ENCODE measurements around the gene RECK. TPM values are rescaled to one million over a fixed set of nuclear protein-coding genes. Genes with fewer than 3 reads are reported as not detected.
"Not testable (repeated sequence)": the region's sequence is repeated elsewhere in the genome, so short reads cannot be mapped to it uniquely, and the experiment has no call there.

RECK gene
- total and polyA plus RNA-seq, 2 donors (not counting 1 experiment from before 2014, with no cell fraction given): 98.4 to 212 TPM

DNA sequence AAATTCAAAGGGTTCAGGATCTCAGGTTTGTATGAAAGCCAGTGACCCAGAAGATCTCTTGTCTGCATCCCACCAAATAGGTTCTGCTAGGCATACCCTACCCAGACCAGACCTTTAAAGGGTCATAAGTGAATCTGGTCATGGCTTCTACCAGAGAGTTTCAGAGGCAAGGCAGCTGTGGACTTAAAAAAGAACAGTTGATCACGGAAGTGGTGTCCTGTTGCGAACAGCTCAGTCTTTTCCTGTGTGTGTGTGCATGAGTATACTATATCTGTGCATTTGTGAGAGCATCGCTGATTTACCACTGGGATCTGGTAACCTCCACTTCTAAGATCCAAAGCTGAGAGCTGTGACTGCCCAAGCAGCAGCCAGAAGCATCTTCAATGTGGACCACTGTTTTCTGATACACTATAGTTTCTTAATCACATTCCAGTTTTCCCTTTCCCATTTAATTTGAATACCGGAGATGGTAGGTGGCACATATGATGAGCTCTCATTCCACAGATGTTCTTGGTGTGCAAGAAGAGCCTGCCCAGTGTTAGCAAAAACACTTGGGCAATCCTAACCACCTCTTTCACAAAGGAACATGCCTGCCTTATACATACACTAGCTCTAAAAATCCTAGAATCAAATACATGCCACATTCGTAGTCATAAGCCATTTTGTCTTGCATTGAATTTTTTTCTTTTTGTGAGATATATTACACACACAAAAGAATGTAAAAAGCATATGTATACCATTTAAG lies 42.6 kb upstream of the RECK start:
- TF ChIP-seq, protein P1, sequence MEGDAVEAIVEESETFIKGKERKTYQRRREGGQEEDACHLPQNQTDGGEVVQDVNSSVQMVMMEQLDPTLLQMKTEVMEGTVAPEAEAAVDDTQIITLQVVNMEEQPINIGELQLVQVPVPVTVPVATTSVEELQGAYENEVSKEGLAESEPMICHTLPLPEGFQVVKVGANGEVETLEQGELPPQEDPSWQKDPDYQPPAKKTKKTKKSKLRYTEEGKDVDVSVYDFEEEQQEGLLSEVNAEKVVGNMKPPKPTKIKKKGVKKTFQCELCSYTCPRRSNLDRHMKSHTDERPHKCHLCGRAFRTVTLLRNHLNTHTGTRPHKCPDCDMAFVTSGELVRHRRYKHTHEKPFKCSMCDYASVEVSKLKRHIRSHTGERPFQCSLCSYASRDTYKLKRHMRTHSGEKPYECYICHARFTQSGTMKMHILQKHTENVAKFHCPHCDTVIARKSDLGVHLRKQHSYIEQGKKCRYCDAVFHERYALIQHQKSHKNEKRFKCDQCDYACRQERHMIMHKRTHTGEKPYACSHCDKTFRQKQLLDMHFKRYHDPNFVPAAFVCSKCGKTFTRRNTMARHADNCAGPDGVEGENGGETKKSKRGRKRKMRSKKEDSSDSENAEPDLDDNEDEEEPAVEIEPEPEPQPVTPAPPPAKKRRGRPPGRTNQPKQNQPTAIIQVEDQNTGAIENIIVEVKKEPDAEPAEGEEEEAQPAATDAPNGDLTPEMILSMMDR (conservative IDR thresholded peaks at IDR 0.05 in 1 of 2, IDR thresholded peaks at IDR 0.05 in 1 of 2; ENCODE audit: low read depth in 1 of 2, low read length in 2 of 2): no peak
- no peak for TF ChIP-seq EZH2 (IDR thresholded peaks at IDR 0.05; ENCODE audit: low read length, missing control alignments)
- H3K4me1 ChIP-seq (ENCODE audit: control insufficient read depth, extremely low read depth, insufficient read depth, low read length): no peaks in the 10 kb centered on the region
- DNase-seq (ENCODE audit: low read depth in 2 of 2): no peak
- no peaks in the 10 kb centered on the region for H4K20me1 ChIP-seq (ENCODE audit: control insufficient read depth, extremely low read depth, insufficient read depth, low read length)
- no peaks in the 10 kb centered on the region for H3K36me3 ChIP-seq (ENCODE audit: control insufficient read depth, insufficient read depth, low read length)
- H3K9me3 ChIP-seq (ENCODE audit: control insufficient read depth, insufficient read depth, low read depth, low read length): no peaks in the 10 kb centered on the region
- no peak overlapping the region for H3K4me3 ChIP-seq (replicated peaks in 1 of 4; ENCODE audit: control extremely low read depth in 1 of 4, insufficient read depth in 1 of 4, low read depth in 3 of 4, low read length in 4 of 4)
- no peak overlapping the region for H3K4me2 ChIP-seq (ENCODE audit: extremely low read depth, insufficient read depth, low read length)
- peaks cover 8% of the 10 kb centered on the region for H3K27me3 ChIP-seq (ENCODE audit: control insufficient read depth, insufficient read depth, low read length)
- no peak overlapping the region for H3K27ac ChIP-seq (ENCODE audit: insufficient read depth, low read length)
- no peak overlapping the region for H2AFZ ChIP-seq (ENCODE audit: low read length)
- no peaks in the 10 kb centered on the region for H3K79me2 ChIP-seq (ENCODE audit: control insufficient read depth, insufficient read depth, low read length)
- no peak overlapping the region for H3K9ac ChIP-seq (ENCODE audit: insufficient read depth, low read length)

DNA sequence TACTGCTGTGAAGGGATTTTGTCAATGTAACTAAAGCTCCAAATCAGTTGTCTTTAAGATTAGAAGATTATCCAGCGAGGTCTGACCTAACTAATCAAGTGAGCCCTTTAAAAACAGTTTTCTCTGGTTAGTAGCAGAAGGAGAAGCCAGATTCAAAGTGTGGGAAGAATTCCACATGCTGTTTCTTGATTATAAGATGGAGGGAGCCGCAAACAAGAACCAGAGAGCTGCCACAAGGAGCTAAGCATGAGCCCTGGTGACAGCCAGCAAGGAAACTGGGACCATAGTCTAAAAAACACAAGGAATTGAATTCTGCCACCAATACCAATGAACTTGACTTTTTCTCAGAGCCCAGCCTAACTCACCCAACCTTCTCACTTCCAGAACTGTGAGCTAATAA lies 41.8 kb upstream of the RECK start:
- no peak overlapping the region for H3K27ac ChIP-seq (ENCODE audit: insufficient read depth, low read length)
- no peak for DNase-seq (ENCODE audit: low read depth in 2 of 2)
- no peaks in the 10 kb centered on the region for H3K36me3 ChIP-seq (ENCODE audit: control insufficient read depth, insufficient read depth, low read length)
- no peaks in the 10 kb centered on the region for H3K4me1 ChIP-seq (ENCODE audit: control insufficient read depth, extremely low read depth, insufficient read depth, low read length)
- H4K20me1 ChIP-seq (ENCODE audit: control insufficient read depth, extremely low read depth, insufficient read depth, low read length): no peaks in the 10 kb centered on the region
- H3K4me2 ChIP-seq (ENCODE audit: extremely low read depth, insufficient read depth, low read length): no peak overlapping the region
- no peak overlapping the region for H3K4me3 ChIP-seq (replicated peaks in 1 of 4; ENCODE audit: control extremely low read depth in 1 of 4, insufficient read depth in 1 of 4, low read depth in 3 of 4, low read length in 4 of 4)
- no peak overlapping the region for H2AFZ ChIP-seq (ENCODE audit: low read length)
- H3K27me3 ChIP-seq (ENCODE audit: control insufficient read depth, insufficient read depth, low read length): peaks cover 8% of the 10 kb centered on the region
- no peak for TF ChIP-seq EZH2 (IDR thresholded peaks at IDR 0.05; ENCODE audit: low read length, missing control alignments)
- TF ChIP-seq, protein P1 (conservative IDR thresholded peaks at IDR 0.05 in 1 of 2, IDR thresholded peaks at IDR 0.05 in 1 of 2; ENCODE audit: low read depth in 1 of 2, low read length in 2 of 2): no peak
- H3K9ac ChIP-seq (ENCODE audit: insufficient read depth, low read length): no peak overlapping the region
- H3K79me2 ChIP-seq (ENCODE audit: control insufficient read depth, insufficient read depth, low read length): no peaks in the 10 kb centered on the region
- no peaks in the 10 kb centered on the region for H3K9me3 ChIP-seq (ENCODE audit: control insufficient read depth, insufficient read depth, low read depth, low read length)

DNA sequence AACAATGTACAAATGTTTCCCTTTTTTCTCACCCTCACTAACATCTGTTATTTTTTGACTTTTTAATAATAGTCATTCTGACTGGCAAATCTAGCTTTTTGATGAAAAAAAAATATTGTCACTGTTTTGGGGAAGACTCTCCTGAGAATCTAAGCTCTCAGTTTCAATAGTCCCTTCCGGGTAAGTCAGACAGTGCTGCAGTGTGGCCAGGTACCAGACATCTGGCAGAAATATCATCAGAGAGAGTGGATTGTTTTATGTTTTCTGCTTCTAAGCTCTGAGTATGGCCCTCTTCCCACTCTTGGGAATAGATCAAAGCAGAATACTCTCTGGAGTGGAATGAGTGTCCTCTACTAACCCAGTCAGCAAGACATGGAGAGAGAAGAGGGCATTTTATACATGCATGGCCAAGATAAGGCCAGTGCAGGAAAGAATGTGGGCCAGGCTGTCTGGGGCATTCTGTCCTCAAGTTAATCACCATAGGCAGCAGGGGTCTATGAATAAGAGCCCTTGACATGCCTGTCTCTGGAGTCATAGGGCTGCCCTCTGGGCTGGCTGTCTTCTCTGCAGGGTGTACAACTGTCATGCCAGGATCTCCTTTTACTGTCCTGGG lies 40.2 kb upstream of the RECK start:
- Histone ChIP-seq H3K27ac (ENCODE audit: insufficient read depth, low read length) (no peak overlapping the region), H3K4me3 (replicated peaks in 1 of 4; ENCODE audit: control extremely low read depth in 1 of 4, insufficient read depth in 1 of 4, low read depth in 3 of 4, low read length in 4 of 4) (no peak overlapping the region), H3K9ac (ENCODE audit: insufficient read depth, low read length) (no peak overlapping the region), H3K4me1 (ENCODE audit: control insufficient read depth, extremely low read depth, insufficient read depth, low read length) (no peaks in the 10 kb centered on the region), H3K4me2 (ENCODE audit: extremely low read depth, insufficient read depth, low read length) (no peak overlapping the region), H3K36me3 (ENCODE audit: control insufficient read depth, insufficient read depth, low read length) (no peaks in the 10 kb centered on the region), H3K79me2 (ENCODE audit: control insufficient read depth, insufficient read depth, low read length) (no peaks in the 10 kb centered on the region), H3K9me3 (ENCODE audit: control insufficient read depth, insufficient read depth, low read depth, low read length) (no peaks in the 10 kb centered on the region), H3K27me3 (ENCODE audit: control insufficient read depth, insufficient read depth, low read length) (peaks cover 9% of the 10 kb centered on the region), H4K20me1 (ENCODE audit: control insufficient read depth, extremely low read depth, insufficient read depth, low read length) (no peaks in the 10 kb centered on the region), H2AFZ (ENCODE audit: low read length) (no peak overlapping the region)
- TF ChIP-seq, protein P1 (conservative IDR thresholded peaks at IDR 0.05 in 1 of 2, IDR thresholded peaks at IDR 0.05 in 1 of 2; ENCODE audit: low read depth in 1 of 2, low read length in 2 of 2): no peak
- TF ChIP-seq EZH2 (IDR thresholded peaks at IDR 0.05; ENCODE audit: low read length, missing control alignments): no peak
- peak in 1 of 2 donors; percentile 75 for DNase-seq (ENCODE audit: low read depth in 2 of 2)

DNA sequence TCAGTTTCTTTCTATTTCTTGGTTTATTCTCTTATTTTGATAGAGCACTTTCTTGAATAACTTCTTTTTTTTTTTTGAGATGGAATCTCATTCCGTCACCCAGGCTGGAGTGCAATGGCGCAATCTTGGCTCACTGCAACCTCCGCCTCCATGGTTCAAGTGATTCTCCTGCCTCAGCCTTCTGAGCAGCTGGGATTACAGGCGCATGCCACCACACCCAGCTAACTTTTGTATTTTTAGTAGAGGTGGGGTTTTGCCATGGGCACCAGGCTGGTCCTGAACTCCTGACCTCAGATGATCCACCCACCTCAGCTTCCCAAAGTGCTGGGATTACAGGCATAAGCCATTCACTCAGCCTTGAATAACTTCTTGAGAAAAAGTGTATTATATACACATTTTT lies 39.7 kb upstream of the RECK start:
- not testable (repeated sequence) for H3K27ac ChIP-seq (ENCODE audit: insufficient read depth, low read length); H3K4me1 ChIP-seq (ENCODE audit: control insufficient read depth, extremely low read depth, insufficient read depth, low read length); H3K27me3 ChIP-seq (ENCODE audit: control insufficient read depth, insufficient read depth, low read length); H3K4me2 ChIP-seq (ENCODE audit: extremely low read depth, insufficient read depth, low read length); H3K4me3 ChIP-seq (replicated peaks in 1 of 4; ENCODE audit: control extremely low read depth in 1 of 4, insufficient read depth in 1 of 4, low read depth in 3 of 4, low read length in 4 of 4); H2AFZ ChIP-seq (ENCODE audit: low read length); H4K20me1 ChIP-seq (ENCODE audit: control insufficient read depth, extremely low read depth, insufficient read depth, low read length); H3K9me3 ChIP-seq (ENCODE audit: control insufficient read depth, insufficient read depth, low read depth, low read length); H3K79me2 ChIP-seq (ENCODE audit: control insufficient read depth, insufficient read depth, low read length); DNase-seq (ENCODE audit: low read depth in 2 of 2); H3K9ac ChIP-seq (ENCODE audit: insufficient read depth, low read length); H3K36me3 ChIP-seq (ENCODE audit: control insufficient read depth, insufficient read depth, low read length)
